ENCODE results near the gene SLC51B. TPM values are rescaled to one million over a fixed set of nuclear protein-coding genes. Genes with fewer than 3 reads are reported as not detected.
"Not testable (repeated sequence)": the region's sequence is repeated elsewhere in the genome, so short reads cannot be mapped to it uniquely, and the experiment has no call there.

SLC51B gene
- total and polyA plus RNA-seq, 10 donors, result 0.09 TPM; not detected in 9

- peaks cover 0 to 28% (median 4%) of the 10 kb centered on the region in 6 donors for H3K4me1 ChIP-seq
- no peak overlapping the region for H3K4me3 ChIP-seq
- 73 to 89% (median 78%) methylated on average over 5 of the region's 5 CpGs for WGBS, 5 donors
- DNase-seq, result no peak
- intact Hi-C loops (cut with DNase I; ENCODE audit: low total_unique reads), result no loop called here
- H3K27ac ChIP-seq, result peak overlapping the region in 1 of 8 donors; percentile 3
- peaks cover 0 to 49% (median 23%) of the 10 kb centered on the region in 7 donors for H3K27me3 ChIP-seq (replicated peaks in 1 of 7)
- TF ChIP-seq POLR2A (IDR thresholded peaks at IDR 0.05) (no peak), POLR2AphosphoS5 (IDR thresholded peaks at IDR 0.05) (no peak)
- TF ChIP-seq, protein P1, sequence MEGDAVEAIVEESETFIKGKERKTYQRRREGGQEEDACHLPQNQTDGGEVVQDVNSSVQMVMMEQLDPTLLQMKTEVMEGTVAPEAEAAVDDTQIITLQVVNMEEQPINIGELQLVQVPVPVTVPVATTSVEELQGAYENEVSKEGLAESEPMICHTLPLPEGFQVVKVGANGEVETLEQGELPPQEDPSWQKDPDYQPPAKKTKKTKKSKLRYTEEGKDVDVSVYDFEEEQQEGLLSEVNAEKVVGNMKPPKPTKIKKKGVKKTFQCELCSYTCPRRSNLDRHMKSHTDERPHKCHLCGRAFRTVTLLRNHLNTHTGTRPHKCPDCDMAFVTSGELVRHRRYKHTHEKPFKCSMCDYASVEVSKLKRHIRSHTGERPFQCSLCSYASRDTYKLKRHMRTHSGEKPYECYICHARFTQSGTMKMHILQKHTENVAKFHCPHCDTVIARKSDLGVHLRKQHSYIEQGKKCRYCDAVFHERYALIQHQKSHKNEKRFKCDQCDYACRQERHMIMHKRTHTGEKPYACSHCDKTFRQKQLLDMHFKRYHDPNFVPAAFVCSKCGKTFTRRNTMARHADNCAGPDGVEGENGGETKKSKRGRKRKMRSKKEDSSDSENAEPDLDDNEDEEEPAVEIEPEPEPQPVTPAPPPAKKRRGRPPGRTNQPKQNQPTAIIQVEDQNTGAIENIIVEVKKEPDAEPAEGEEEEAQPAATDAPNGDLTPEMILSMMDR (IDR thresholded peaks at IDR 0.05 in 8 of 11, conservative IDR thresholded peaks at IDR 0.05 in 3 of 11), result no peak
- H3K36me3 ChIP-seq, result no peaks in the 10 kb centered on the region
- H3K9me3 ChIP-seq, result no peaks in the 10 kb centered on the region
Observed at GRCh38 chr15:65069779-65070546, 24.8 kb downstream of the SLC51B start.

DNA sequence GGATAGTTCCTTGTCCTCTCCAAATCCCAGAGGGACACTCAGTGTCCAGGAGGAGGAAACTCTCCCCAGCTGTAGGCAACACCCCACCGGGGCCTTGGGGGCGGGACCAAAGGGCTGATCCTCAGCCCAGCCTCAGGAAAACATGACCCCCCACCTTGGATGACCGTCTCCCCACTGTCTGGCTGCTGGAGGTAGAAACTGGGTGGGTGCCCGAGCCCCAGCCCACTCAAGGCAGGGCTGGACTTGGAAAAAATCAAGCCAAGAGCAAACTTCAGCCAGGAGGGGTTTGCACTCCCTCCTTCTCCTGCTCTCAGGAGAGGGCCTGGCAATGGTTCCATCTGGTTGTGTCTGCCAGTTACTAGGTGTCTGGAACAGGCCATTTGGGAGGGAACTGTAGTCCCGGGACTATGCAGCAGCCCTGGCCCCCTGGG, 26.2 kb downstream of the SLC51B start:
- TF ChIP-seq, protein P1 (IDR thresholded peaks at IDR 0.05 in 8 of 11, conservative IDR thresholded peaks at IDR 0.05 in 3 of 11), result no peak
- TF ChIP-seq POLR2A (IDR thresholded peaks at IDR 0.05) (no peak), POLR2AphosphoS5 (IDR thresholded peaks at IDR 0.05) (no peak)
- H3K27ac ChIP-seq, result peak overlapping the region in 4 of 8 donors; percentile 10 to 47 (median 30)
- intact Hi-C loops (cut with DNase I; ENCODE audit: low total_unique reads), result no loop called here
- H3K4me1 ChIP-seq, result peaks cover 0 to 28% (median 4%) of the 10 kb centered on the region in 6 donors
- 66 to 75% (median 73%) methylated on average over 4 to 5 of the region's 5 CpGs for WGBS, 5 donors
- H3K9me3 ChIP-seq, result no peaks in the 10 kb centered on the region
- no peak overlapping the region for H3K4me3 ChIP-seq
- H3K27me3 ChIP-seq (replicated peaks in 1 of 7), result peaks cover 0 to 39% (median 19%) of the 10 kb centered on the region in 7 donors
- DNase-seq, result no peak
- H3K36me3 ChIP-seq, result no peaks in the 10 kb centered on the region

DNA sequence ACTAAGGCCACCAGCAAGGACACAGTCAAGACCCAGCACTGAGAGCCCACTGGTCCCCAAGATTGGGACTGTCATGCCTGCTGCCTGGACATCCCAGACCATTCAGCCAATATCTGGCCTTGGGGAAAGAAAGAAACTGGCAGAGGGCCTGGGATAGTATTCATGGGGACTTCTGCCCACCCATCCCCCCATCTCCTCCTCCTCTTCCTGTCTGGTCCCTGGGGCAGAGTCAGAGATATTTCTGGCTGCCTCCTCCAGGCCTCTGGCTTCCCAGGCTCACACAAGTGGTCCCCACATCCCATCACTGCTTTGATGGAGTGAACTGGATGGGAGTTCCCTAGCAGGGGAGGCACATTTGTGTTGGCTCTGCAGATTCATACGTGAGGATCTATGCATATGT, 26.8 kb downstream of the SLC51B start:
- DNase-seq, result no peak
- TF ChIP-seq, protein P1 (IDR thresholded peaks at IDR 0.05 in 8 of 11, conservative IDR thresholded peaks at IDR 0.05 in 3 of 11), result no peak
- TF ChIP-seq POLR2A (IDR thresholded peaks at IDR 0.05) (no peak), POLR2AphosphoS5 (IDR thresholded peaks at IDR 0.05) (no peak)
- Histone ChIP-seq H3K4me3 (no peak overlapping the region), H3K9me3 (no peaks in the 10 kb centered on the region), H3K27me3 (replicated peaks in 1 of 7) (peaks cover 0 to 39% (median 14%) of the 10 kb centered on the region in 7 donors), H3K27ac (peak overlapping the region in 4 of 8 donors; percentile 10 to 47 (median 30)), H3K36me3 (no peaks in the 10 kb centered on the region), H3K4me1 (peaks cover 0 to 28% (median 4%) of the 10 kb centered on the region in 6 donors)
- intact Hi-C loops (cut with DNase I; ENCODE audit: low total_unique reads), result no loop called here
- WGBS, 5 donors, result 50 to 79% (median 63%) methylated on average over 1 of the region's 1 CpG

- Histone ChIP-seq H3K27ac (peak overlapping the region in 2 of 8 donors; percentile 11 to 47), H3K9me3 (no peaks in the 10 kb centered on the region), H3K27me3 (replicated peaks in 1 of 7) (peaks cover 0 to 39% (median 17%) of the 10 kb centered on the region in 7 donors), H3K4me1 (peaks cover 0 to 27% (median 4%) of the 10 kb centered on the region in 6 donors), H3K36me3 (no peaks in the 10 kb centered on the region), H3K4me3 (no peak overlapping the region)
- WGBS, 5 donors, result 75 to 90% (median 80%) methylated on average over 3 of the region's 3 CpGs
- TF ChIP-seq, protein P1 (IDR thresholded peaks at IDR 0.05 in 8 of 11, conservative IDR thresholded peaks at IDR 0.05 in 3 of 11), result no peak
- TF ChIP-seq POLR2AphosphoS5 (IDR thresholded peaks at IDR 0.05) (no peak), POLR2A (IDR thresholded peaks at IDR 0.05) (no peak)
- DNase-seq, result no peak
- intact Hi-C loops (cut with DNase I; ENCODE audit: low total_unique reads), result no loop called here
Observed at GRCh38 chr15:65072617-65073016, 27.4 kb downstream of the SLC51B start.

- peaks cover 3 to 26% (median 6%) of the 10 kb centered on the region in 6 donors for H3K4me1 ChIP-seq
- H3K4me3 ChIP-seq; DNase-seq; intact Hi-C loops (cut with DNase I; ENCODE audit: low total_unique reads); H3K27ac ChIP-seq; H3K9me3 ChIP-seq; H3K36me3 ChIP-seq: not testable (repeated sequence)
- WGBS, 5 donors, result 93 to 99% (median 95%) methylated on average over 15 to 22 of the region's 22 CpGs; no CpG with 5 or more reads in 2 of the 5 donors
- peaks cover 0 to 42% (median 17%) of the 10 kb centered on the region in 7 donors for H3K27me3 ChIP-seq (replicated peaks in 1 of 7)
Observed at GRCh38 chr15:65074946-65075345, 29.8 kb downstream of the SLC51B start.

DNA sequence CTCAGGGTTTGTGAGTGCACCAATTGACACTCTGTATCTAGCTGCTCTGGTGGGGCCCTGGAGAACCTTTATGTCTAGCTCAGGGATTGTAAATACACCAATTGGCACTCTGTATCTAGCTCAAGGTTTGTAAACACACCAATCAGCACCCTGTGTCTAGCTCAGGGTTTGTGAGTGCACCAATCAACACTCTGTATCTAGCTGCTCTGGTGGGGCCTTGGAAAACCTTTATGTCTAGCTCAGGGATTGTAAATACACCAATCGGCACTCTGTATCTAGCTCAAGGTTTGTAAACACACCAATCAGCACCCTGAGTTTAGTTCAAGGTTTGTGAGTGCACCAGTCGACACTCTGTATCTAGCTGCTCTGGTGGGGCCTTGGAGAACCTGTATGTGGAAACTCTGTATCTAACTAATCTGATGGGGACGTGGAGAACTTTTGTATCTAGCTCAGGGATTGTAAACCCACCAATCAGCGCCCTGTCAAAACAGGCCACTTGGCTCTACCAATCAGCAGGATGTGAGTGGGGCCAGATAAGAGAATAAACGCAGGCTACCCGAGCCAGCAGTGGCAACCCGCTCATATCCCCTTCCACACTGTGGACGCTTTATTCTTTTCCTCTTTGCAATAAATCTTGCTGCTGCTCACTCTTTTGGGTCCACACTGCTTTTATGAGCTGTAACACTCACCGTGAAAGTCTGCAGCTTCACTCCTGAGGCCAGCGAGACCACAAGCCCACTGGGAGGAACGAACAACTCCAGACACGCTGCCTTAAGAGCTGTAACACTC, 30.6 kb downstream of the SLC51B start:
- H3K9me3 ChIP-seq; H3K36me3 ChIP-seq; DNase-seq; H3K4me3 ChIP-seq; intact Hi-C loops (cut with DNase I; ENCODE audit: low total_unique reads); H3K27ac ChIP-seq: not testable (repeated sequence)
- 40 to 61% (median 53%) methylated on average over 12 of the region's 12 CpGs for WGBS, 5 donors
- H3K4me1 ChIP-seq, result peaks cover 3 to 26% (median 6%) of the 10 kb centered on the region in 6 donors
- peaks cover 0 to 42% (median 17%) of the 10 kb centered on the region in 7 donors for H3K27me3 ChIP-seq (replicated peaks in 1 of 7)

Measured in spleen (tissue), 11 donors.